NCI-H748 treated with DMSO at 0.1 percent for 48 hours (cell line): ENCODE data around the gene UPB1.
"Not testable (repeated sequence)": the region's sequence is repeated elsewhere in the genome, so short reads cannot be mapped to it uniquely, and the experiment has no call there.

ENCODE experiments used
- DNase-seq: peaks from one replicate; lab custom pipeline; 2025; lab: John Stamatoyannopoulos, UW

UPB1 gene

GRCh38 chr22:24504956-24505736 is 10.0 kb downstream of the UPB1 start:
- DNase-seq: no peak

GRCh38 chr22:24506802-24507438 is 11.8 kb downstream of the UPB1 start:
- DNase-seq: peak; percentile 57

DNA sequence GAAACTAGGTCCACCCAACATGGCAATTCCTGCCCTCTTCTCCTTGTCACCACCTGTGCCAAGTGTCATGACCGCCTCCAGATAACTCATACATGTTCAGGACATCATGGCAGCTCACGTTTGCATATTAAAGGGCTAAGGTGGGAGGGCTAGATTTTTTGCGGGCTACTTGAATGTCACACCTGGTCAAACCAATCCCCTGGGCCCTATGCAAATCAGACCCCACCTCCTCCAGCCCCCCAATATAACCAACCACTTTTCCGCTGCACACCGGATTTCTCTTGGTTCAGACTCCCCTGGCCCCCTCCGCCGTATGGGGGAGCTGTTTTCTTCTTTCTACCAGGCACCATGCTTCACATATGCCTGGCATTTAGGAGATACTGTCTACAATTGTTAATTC is 12.6 kb downstream of the UPB1 start:
- no peak for DNase-seq

GRCh38 chr22:24510637-24511625 is 15.8 kb downstream of the UPB1 start:
- DNase-seq: no peak

DNA sequence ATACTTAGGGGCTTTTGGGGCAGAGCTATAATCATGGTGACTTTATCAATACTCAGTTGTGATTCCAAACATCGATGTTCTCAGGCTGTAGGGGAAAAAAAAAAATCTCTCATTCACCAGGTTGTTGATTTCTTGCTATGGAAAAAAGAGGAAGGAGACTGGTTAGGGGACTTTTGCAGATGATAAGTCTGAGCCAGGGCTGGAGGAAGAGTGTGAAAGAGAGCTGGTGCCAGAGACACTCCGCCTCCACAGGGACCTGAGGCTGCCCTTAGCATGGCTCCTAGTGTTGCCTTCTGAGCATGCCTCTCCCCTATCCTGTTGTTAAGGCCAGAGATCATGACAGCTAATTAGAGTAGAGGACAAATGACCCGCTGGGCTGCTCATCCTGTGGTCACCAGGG is 16.9 kb downstream of the UPB1 start:
- DNase-seq: no peak

DNA sequence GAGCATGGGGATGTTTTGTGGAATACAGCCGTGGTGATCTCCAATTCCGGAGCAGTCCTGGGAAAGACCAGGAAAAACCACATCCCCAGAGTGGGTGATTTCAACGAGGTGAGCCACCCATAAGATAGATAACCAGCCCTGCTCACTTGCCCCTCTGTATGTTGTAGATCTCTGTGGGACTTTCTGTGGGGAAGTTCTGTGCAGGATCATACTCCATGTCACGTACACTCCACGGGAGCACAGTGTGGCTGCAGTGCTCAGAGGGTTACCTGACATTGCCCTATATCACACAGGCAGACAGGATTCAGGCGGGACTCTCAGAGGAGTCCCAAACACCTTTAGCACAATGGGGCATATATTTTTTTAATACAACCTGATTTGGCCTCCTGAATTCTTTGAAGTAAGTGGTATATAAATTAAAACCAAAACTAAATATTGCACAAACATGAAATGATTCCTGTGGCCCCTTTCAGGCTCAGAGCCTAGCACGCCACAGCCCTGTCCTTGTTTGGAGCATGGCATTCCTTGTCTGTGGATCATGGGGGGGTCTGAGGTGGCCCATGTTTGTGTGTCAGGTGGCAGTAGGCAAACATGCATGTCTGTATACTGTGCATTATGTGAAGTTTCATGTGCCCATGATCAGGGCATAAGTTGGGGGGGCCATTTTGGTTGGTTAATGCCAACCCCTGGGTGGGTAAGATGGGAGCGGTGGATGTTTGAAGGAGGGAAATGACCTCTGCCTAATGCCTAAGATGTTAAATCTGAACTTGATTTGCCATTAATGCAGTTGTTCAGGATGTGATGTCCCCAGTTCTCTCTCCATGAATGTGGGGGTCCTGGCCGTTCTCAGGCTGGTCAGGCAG is 18.5 kb downstream of the UPB1 start:
- DNase-seq: no peak

- no peak for DNase-seq
Observed at GRCh38 chr22:24514241-24515026, 19.3 kb downstream of the UPB1 start.

- no peak for DNase-seq
Observed at GRCh38 chr22:24515027-24515338, 19.9 kb downstream of the UPB1 start.

DNA sequence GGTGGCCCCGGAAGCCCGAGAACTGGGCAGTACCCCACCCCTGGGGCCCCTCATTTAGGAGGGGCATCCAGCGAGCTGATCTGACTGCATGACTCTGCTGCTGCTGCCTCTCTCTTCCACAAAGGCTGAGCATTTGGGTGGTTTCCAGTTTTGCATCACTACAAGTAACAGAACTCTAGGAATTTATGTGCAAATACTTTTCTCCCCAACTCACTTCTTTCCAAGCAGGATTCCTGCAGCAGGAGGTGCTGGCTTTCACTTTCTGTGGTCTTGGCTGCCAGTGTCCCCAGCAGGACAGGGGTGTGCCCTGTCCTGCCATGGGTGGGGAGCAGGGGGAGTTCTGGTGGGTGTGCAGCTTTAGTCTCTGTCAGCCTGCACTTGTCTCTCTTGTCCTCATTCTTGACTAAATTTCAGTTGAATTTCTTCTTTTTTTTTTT is 21.2 kb downstream of the UPB1 start:
- DNase-seq: no peak

DNA sequence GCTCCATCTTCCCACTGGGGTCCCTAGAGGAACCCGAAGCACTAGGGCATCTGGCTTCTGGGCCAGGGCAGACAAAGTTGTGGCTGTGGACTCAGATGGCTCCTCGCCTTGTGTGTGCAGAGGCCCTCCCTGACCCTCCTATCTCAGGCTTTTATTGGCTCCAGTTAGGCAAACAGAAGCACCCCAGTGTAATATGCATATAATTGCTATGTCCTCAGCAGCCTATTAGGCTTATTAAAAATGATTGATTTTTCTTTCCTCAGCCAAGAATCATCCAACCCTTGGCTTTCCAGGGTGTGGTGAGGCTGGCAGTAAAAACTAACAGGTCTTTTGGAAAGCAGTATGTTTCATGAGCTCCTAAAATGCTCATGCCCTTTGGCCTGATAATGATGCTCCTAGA is 22.3 kb downstream of the UPB1 start:
- DNase-seq: no peak

- no peak for DNase-seq
Observed at GRCh38 chr22:24518228-24518627, 23.1 kb downstream of the UPB1 start.

DNA sequence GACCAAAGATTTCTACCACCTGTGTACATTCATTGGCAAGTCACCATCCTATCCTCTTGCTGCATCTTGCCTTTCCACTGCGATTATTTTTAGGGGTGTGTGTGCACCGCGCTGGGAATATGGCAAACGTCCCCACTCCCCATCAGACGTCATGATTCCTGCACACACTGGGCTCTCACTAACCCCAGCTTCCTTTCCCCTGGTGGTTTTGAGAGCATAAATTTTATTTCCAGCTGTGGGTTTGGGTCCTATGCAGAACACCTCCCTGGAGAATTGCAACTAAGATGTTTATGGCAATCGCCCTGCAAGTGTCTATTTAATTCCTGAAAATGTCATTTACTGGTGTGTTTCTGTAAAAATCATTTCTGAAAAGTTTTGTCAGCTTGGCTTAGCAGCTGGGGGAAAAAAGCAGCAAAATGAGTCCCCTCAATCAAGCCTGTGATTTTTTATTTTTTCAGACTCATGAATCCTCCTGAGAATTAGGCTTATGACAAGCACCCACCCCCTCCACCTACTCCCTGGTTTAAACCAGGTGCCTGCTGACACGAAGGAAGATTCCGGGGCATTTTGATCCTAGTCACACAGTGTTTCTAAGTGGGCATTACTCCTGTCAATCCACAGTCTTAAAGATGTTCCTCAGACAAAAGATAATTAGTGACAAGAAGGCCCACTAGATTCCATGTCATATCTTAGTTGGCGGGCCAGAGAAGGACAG is 23.8 kb downstream of the UPB1 start:
- no peak for DNase-seq

DNA sequence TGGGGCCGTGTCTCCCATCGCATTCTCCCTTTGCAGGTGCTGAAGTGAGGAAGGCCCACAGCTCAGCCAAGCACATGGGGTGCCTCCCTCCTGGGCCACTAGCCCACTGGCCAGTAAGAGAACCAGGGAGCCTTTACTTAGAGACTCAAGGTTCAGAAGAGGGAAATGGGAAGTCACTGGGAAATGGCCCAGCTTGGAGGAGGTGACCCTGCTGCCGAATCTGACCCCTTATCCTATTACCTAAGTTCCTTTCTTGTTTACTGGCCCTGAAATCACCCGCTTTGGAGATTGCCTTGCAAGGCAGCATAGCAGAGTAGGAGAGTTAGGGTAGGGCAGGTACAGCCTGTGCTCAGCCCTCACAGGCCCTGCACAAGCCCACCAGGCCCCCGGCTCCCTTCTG is 24.4 kb downstream of the UPB1 start:
- DNase-seq: no peak

DNA sequence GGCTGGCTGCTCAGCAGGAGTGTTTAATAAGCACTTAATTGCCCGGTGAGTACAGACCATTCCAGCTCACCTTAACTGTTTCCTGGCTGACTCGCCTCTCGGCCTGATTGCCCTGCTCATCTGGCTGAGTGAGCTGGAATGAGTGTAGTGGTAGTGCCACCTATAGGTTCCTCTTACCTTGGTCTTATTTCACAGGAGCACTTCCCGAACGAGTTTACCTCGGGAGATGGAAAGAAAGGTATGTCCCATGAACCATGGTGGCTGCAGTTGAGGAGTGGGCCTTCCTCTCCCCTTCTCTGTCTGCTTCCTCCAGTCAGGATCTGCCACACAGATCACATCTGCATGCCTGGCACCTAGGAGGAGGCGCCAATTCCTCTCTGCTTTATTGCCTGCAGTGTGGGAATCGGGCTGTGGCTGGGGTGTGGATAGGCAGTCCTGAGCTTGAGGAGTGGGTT is 26.7 kb downstream of the UPB1 start:
- DNase-seq: peak; percentile 79

GRCh38 chr22:24523873-24524272 is 28.7 kb downstream of the UPB1 start:
- no peak for DNase-seq

DNA sequence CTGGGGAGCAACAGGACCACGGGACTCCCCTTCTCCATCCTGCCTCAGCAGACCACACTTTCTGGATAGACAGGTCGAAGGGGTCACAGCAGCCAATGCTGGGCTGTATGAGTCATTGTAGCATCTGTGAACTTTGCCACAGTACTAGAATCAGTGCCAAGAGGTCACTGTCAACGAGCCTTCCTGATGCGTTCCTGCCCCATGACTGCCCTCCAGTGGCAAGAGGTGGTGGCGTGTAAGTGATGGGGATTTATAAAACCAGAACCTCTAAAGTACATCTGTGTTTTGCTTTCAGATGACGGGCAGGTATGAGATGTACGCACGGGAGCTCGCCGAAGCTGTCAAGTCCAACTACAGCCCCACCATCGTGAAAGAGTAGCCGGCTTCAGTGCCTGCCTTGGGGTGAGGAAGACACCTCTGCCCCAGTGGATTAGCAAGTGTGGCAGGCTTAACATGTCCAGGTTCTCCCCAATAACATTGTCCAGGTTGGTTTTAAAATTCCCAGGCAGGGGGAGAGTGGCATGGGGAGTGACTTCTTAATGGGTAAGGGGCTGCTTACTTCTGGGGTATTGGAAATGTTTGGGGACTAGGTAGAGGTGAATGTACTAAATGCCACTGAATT is 30.4 kb downstream of the UPB1 start:
- peak; percentile 22 for DNase-seq

DNA sequence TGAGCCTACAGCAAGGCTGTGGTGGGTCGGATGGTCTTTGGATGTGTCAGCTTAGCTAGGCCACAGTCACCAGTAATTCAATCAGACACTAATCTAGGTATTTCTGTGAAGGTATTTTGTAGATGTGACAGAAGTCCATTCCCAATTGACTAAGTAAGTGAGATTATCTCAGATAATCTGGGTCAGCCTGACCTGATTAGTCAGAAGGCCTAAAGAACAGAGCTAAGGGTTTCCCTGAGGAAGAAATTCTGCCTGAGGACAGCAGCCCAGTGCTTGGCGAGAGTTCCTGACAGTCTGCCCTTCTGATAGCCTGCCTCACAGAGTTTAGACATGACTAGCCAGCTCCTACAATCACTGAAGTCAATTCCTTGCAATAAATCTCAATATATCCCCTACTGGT is 31.1 kb downstream of the UPB1 start:
- no peak for DNase-seq

DNA sequence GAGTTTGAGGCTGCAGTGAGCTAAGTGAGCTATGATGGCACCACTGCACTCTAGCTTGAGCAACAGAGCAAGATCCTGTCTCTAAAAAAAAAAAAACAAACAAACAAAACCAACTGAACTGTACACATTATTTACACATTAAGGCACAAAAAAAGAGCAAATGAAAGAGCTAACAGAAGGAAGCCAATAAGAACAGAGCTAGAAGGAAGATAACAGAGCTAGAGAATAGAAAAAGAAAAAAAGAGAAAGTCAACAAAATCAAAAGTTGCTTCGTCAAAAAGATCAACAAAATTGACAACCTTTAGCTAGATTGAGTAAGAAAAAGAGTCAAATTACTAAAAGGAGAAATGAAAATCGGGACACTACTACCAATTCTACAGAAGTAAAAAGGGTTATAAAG is 34.8 kb downstream of the UPB1 start:
- DNase-seq: no peak

GRCh38 chr22:24530968-24531367 is 35.8 kb downstream of the UPB1 start:
- not testable (repeated sequence) for DNase-seq

DNA sequence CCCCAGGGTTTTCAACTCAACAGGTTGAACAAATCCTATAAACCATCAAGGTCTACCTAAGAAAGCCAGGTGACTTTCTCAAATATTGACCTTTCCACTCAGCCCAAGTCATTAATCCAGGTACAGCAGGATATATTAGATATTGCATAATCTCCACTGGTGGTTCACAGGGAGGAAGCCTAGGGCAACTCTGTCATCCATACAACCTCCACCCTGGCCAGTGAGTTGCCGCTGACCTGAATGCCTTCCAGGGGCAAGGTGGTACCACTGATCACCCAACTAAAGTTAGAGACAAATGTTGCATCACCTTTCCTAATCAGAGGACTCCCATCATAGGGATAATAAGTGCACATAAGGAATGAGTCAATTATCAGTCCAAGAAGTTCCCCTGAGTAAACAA is 36.9 kb downstream of the UPB1 start:
- no peak for DNase-seq
